GM12801 (cell line): Measurements from ENCODE around the gene TTC7B.

Source experiments
- TF ChIP-seq, protein P1 (sequence below): IDR thresholded peaks from one replicate; pipeline ENCODE4 v1.5.1; 2011; ENCODE audit warnings: control low read depth; ENCODE audit not compliant: insufficient read length; ENCODE audit errors: extremely low read depth

The TTC7B gene

DNA sequence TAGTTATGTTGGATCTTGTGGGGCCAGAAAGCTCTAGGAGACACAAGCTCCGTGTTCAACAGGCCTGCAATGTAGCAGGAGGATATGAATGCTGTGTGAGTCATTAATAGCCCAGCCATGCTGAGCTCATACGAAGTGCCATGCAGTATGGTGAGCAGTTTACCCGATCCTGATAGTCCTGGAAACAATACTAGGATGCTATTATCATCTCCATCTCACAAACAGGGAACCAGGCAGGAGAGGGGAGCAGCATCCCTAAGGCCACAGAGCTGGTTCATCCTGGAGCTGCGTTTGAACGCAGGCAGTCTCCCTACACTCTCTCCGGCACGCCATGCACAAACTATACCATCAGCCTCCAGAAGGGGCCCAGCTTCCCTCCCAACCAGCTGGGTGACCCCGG, 20.5 kb downstream of the TTC7B start:
- TF ChIP-seq, protein P1, sequence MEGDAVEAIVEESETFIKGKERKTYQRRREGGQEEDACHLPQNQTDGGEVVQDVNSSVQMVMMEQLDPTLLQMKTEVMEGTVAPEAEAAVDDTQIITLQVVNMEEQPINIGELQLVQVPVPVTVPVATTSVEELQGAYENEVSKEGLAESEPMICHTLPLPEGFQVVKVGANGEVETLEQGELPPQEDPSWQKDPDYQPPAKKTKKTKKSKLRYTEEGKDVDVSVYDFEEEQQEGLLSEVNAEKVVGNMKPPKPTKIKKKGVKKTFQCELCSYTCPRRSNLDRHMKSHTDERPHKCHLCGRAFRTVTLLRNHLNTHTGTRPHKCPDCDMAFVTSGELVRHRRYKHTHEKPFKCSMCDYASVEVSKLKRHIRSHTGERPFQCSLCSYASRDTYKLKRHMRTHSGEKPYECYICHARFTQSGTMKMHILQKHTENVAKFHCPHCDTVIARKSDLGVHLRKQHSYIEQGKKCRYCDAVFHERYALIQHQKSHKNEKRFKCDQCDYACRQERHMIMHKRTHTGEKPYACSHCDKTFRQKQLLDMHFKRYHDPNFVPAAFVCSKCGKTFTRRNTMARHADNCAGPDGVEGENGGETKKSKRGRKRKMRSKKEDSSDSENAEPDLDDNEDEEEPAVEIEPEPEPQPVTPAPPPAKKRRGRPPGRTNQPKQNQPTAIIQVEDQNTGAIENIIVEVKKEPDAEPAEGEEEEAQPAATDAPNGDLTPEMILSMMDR: no peak

DNA sequence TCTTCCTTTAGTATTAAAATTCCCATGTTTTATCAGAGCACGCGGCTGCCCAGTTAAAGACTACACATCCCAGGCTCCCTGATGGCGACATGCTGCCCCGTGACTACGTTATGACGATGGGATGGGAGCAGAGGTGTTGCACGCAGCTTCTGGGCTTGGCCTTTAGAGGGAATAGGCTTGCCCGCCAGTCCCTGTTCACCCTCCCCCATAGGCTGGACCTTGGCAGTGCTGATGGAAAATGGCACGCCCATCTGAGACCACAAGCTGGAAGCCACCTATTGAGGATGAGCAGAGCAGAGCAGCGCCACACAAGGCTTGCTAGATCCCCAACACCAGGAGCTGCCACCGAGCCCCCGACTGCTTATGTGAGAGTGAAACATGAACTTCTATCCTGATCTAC, 24.7 kb downstream of the TTC7B start:
- TF ChIP-seq, protein P1: no peak

DNA sequence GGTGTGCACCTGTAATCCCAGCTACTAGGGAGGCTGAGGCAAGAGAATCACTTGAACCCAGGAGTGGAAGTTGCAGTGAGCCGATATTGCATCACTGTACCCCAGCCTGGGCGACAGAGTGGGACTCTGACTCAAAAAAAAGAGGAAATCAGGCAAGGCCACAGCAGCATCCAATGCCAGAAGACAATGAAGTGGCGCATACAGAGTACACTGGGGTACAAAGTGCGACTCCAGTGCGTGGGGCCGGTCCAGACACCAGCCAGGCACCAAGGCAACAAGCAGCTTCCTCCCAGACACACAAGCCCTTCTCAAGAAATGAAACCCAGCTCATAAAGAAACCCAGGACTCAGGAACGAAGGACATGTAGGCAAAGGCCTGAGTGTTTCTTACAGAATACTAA, 28.2 kb downstream of the TTC7B start:
- TF ChIP-seq, protein P1: no peak

DNA sequence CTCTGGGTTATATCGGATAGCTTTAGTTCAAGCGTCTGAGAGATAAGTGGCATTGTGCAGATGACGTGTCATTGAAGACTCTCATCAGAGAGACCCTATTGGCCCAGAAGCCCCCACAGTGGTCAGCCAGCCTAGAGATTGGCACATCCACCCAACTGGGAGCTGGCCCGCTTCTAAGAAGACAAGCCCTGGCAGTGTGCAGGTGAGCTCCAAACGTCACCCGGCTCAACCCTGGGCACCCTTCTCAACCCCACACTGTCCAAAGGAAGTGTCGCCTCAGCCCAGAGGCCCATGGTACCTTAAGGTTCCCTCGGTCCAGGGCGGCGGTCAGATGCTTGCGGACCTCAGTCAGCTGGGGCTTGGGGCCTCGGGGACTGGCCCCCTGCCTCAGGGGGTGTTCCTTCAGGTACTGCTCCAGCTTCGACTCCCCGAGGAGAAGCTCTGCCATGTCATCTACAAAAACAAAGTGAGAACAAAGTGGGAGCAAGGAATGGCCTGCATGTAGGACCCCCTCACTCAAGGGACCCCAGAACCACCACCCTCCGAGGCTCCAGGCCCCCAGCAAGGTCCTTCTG, 30.3 kb downstream of the TTC7B start:
- TF ChIP-seq, protein P1: no peak

DNA sequence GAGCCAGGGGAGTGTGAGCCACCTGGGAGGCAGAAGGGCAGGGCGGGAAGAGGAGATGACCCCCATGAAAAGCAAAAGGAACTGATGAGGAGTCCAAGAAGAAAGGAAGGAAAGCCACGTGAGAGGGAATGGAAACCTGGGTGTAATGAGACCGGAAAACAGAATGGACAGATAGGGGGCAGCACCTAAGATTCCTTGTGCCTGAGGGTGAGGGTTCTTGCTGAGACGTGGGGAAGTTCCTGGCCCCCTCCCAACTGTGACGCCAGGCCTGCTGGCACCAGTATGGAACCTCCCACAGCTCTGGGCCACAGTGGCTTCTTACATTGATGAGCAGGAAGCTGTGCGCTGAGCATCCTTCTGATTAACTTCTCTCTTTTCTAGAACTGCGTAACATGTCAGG, 30.8 kb downstream of the TTC7B start:
- TF ChIP-seq, protein P1: no peak

DNA sequence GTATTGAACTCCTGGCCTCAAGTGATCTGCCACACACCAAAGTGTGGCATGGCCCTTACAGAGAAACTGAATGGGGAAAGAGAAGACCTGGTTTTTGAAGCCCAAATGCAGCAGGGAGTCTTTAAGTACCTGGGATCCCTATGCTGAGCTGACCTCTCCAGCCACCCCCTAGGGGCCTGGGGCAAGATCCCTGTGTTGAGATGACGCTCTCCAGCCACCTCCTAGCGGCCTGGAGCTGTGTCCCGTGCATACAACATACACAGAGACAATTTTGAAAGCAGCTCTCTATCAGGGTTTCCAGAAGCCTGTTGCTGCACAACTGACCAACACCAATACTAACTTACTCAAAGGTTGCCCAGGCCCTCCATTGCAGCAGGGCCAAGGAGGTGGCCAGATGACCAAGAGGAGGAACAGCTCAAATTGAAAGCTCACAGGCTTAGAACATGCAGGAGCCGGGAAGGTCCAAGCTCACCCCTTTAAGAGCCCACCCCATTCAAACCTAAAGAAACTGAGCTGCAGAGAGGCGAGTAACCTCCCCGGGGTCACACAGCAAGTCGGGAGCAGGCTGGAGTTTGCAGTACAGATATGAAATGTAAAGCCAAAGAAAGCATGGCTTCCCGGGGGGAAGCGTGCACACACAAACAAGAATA, 31.5 kb downstream of the TTC7B start:
- TF ChIP-seq, protein P1: no peak

DNA sequence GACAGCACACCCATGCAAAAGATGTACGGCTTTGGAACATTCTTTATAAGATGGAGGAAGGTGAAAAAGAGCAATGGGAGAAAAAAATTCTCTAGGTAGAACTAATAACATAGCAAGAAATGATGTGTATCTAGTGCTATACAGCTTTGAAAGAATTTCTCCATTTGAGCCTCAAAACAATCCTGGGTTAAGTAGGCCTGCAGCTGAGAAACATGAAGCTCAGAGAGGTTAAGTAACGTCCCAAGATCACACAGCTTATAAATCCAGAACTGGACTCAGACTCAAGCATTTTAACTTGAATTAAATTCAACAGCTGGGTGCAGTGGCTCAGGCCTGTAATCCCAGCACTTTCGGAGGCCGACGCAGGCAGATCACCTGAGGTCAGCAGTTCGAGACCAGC, 32.9 kb downstream of the TTC7B start:
- TF ChIP-seq, protein P1: no peak

DNA sequence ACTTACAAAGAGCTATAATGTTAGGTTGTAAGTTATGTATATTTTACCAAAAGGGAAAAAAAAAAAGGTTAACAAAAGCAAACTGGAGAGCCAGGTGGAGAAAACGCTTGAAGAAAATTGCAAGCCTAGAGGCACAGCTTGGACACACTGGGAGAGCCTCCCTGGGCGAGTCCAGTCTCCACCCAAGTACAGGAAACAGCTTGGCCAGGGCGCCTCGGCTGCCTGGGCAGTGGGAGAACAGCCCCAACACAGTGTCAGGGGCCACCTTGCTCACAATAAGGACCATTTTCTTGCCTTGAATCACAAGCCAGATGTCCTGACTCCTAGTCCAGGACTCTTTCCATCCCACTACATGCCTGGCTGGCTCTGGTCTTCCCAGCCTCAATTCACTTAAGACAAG, 33.3 kb downstream of the TTC7B start:
- TF ChIP-seq, protein P1: no peak
